ENCODE data around the gene KMT2C.
A peak's percentile ranks its signal among the peaks of the same experiment; 100 is the strongest.

The KMT2C gene

DNA sequence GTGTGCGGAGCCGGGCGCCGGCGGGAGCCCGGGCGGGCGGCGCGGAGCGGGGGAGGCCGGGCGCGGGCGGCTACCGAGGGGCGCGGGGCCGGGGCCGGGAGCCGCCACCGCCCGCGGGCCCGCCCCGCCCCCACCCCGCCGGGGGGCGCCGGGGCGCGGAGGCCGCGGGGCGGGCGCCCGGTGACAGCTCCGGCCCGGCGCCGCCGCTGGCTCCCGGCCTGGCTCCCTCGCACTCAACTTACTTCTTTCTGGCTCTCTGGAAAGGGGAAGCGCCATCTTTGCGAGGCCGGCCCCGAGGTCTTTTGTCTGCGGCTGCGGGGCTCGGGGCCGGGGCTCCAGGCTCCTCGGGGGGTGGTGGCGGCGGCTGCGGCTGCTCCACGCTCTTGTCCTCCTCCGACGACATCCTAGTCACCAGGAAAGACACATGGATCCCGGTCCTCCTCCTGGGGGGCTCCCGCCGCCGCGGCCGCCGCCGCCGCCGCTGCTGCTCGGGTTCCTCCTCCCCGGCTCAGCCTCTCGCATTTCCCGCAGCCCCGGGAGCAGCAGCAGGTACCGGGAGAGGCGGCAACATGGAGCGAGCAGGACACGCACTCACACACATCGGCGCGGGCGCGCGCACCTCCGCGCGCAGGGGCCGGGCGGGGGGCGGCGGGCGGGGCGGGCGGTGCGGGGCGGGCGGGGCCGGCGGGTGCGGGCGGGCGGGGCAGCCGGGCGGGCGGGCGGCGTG is at the start of gene KMT2C:
TSS of gene KMT2C (minus strand) at position 620 of the 727 bp plus-strand sequence. CDS start at position 403, 217 bp downstream.
- H3K79me2 ChIP-seq (ENCODE audit: insufficient read depth, low read length), result peaks cover 46% of the 10 kb centered on the region
- H4K20me1 ChIP-seq (ENCODE audit: low read depth, low read length), result 0 out of 2 replicates have a peak, but pooled peaks cover 6% of the 10 kb centered on the region
- peak within 1 kb of the TSS; percentile 89 for H2AFZ ChIP-seq (ENCODE audit: low read depth, low read length, severe bottlenecking)
- no peaks in the 10 kb centered on the region for H3K27me3 ChIP-seq (ENCODE audit: low read length)
- H3F3A ChIP-seq (ENCODE audit: insufficient read depth), result peaks cover 28% of the 10 kb centered on the region
- no peaks in the 10 kb centered on the region for H3K9me3 ChIP-seq (ENCODE audit: insufficient read depth, low read length)
- peak within 1 kb of the TSS; percentile 93 for H3K9ac ChIP-seq (ENCODE audit: low read length)
- no peaks in the 10 kb centered on the region for H3K9me2 ChIP-seq (replicated peaks; ENCODE audit: insufficient read depth, low read length)
- H3K4me2 ChIP-seq (ENCODE audit: low read depth, low read length, poor library complexity, severe bottlenecking), result peak within 1 kb of the TSS; percentile 96
- H3K36me3 ChIP-seq (ENCODE audit: low read length), result no peaks in the 10 kb centered on the region
- no peak for TF ChIP-seq EZH2phosphoT487 (conservative IDR thresholded peaks at IDR 0.05; ENCODE audit: low read length)
- TF ChIP-seq, protein P1, sequence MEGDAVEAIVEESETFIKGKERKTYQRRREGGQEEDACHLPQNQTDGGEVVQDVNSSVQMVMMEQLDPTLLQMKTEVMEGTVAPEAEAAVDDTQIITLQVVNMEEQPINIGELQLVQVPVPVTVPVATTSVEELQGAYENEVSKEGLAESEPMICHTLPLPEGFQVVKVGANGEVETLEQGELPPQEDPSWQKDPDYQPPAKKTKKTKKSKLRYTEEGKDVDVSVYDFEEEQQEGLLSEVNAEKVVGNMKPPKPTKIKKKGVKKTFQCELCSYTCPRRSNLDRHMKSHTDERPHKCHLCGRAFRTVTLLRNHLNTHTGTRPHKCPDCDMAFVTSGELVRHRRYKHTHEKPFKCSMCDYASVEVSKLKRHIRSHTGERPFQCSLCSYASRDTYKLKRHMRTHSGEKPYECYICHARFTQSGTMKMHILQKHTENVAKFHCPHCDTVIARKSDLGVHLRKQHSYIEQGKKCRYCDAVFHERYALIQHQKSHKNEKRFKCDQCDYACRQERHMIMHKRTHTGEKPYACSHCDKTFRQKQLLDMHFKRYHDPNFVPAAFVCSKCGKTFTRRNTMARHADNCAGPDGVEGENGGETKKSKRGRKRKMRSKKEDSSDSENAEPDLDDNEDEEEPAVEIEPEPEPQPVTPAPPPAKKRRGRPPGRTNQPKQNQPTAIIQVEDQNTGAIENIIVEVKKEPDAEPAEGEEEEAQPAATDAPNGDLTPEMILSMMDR (IDR thresholded peaks at IDR 0.05; ENCODE audit: insufficient read depth, low read length, poor library complexity, severe bottlenecking), result no peak
- peak within 1 kb of the TSS; percentile 95 for H3K4me3 ChIP-seq (ENCODE audit: insufficient read depth, low read length, poor library complexity, severe bottlenecking)
- peak within 1 kb of the TSS; percentile 91 for H3K27ac ChIP-seq (ENCODE audit: low read depth, low read length)

DNA sequence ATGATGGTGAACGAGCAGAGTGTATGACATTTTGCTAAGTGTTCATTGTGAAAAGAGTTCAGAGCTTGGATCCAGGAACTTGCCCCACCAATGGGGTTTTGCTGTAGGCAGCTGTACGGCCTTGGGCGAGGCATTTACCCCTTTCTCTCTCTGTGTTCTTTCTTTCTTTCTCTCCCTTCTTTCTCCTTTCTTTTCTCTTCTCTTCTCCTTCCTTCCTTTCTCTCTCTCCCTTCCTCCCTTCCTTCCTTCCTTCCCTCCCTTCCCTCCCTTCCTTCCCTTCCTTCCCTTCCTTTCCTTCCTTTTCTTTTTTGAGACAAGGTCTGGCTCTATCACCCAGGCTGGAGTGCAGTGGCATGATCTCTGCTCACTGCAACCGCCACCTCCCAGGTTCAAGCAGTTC is 45.3 kb upstream of the KMT2C start:
- Histone ChIP-seq H3F3A (ENCODE audit: insufficient read depth) (no peaks in the 10 kb centered on the region), H3K27ac (ENCODE audit: low read depth, low read length) (no peak overlapping the region), H3K4me3 (ENCODE audit: insufficient read depth, low read length, poor library complexity, severe bottlenecking) (no peak overlapping the region), H3K9me2 (replicated peaks; ENCODE audit: insufficient read depth, low read length) (no peaks in the 10 kb centered on the region), H3K4me2 (ENCODE audit: low read depth, low read length, poor library complexity, severe bottlenecking) (no peak overlapping the region), H2AFZ (ENCODE audit: low read depth, low read length, severe bottlenecking) (no peak overlapping the region), H3K27me3 (ENCODE audit: low read length) (no peaks in the 10 kb centered on the region), H3K9me3 (ENCODE audit: insufficient read depth, low read length) (no peaks in the 10 kb centered on the region), H3K9ac (ENCODE audit: low read length) (no peak overlapping the region), H3K36me3 (ENCODE audit: low read length) (no peaks in the 10 kb centered on the region), H4K20me1 (ENCODE audit: low read depth, low read length) (no peaks in the 10 kb centered on the region), H3K79me2 (ENCODE audit: insufficient read depth, low read length) (no peaks in the 10 kb centered on the region)
- TF ChIP-seq, protein P1 (IDR thresholded peaks at IDR 0.05; ENCODE audit: insufficient read depth, low read length, poor library complexity, severe bottlenecking), result no peak
- no peak for TF ChIP-seq EZH2phosphoT487 (conservative IDR thresholded peaks at IDR 0.05; ENCODE audit: low read length)

DNA sequence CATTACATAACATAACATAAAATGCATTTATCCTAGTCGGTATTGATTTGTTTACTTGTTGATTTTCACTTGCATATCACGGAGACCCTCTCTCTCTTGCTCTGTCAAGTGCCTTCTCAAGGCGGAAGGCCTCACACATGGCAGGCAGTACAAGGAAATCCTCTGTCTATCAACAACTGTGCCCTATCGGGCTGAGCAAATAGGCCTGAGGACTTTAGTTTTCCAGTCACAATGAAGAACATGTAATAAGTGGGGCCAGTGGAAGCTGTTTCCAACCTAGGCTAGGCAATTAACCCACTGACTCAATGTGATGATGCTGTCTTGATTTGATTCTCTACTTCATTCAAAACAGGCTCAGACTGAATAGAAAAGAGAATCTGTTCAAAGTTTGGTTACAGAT is 44.9 kb upstream of the KMT2C start:
- no peak overlapping the region for H2AFZ ChIP-seq (ENCODE audit: low read depth, low read length, severe bottlenecking)
- no peak overlapping the region for H3K4me2 ChIP-seq (ENCODE audit: low read depth, low read length, poor library complexity, severe bottlenecking)
- TF ChIP-seq, protein P1 (IDR thresholded peaks at IDR 0.05; ENCODE audit: insufficient read depth, low read length, poor library complexity, severe bottlenecking), result no peak
- no peak for TF ChIP-seq EZH2phosphoT487 (conservative IDR thresholded peaks at IDR 0.05; ENCODE audit: low read length)
- no peak overlapping the region for H3K27ac ChIP-seq (ENCODE audit: low read depth, low read length)
- no peaks in the 10 kb centered on the region for H3K79me2 ChIP-seq (ENCODE audit: insufficient read depth, low read length)
- no peaks in the 10 kb centered on the region for H3K9me2 ChIP-seq (replicated peaks; ENCODE audit: insufficient read depth, low read length)
- H3K9ac ChIP-seq (ENCODE audit: low read length), result no peak overlapping the region
- H3K9me3 ChIP-seq (ENCODE audit: insufficient read depth, low read length), result no peaks in the 10 kb centered on the region
- H3K36me3 ChIP-seq (ENCODE audit: low read length), result no peaks in the 10 kb centered on the region
- H3K27me3 ChIP-seq (ENCODE audit: low read length), result no peaks in the 10 kb centered on the region
- H4K20me1 ChIP-seq (ENCODE audit: low read depth, low read length), result no peaks in the 10 kb centered on the region
- H3F3A ChIP-seq (ENCODE audit: insufficient read depth), result no peaks in the 10 kb centered on the region
- H3K4me3 ChIP-seq (ENCODE audit: insufficient read depth, low read length, poor library complexity, severe bottlenecking), result no peak overlapping the region
